NK-92 treated with Interleukin-12 subunit alpha and Interleukin-12 subunit beta, amount 100 ng/mL, for 24 hours (cell line): ENCODE results near the gene CASP3.
A peak's percentile ranks its signal among the peaks of the same experiment; 100 is the strongest.
"Not testable (repeated sequence)": the region's sequence is repeated elsewhere in the genome, so short reads cannot be mapped to it uniquely, and the experiment has no call there.

ENCODE experiments used
- DNase-seq: peaks from one replicate; lab custom pipeline; 2025; lab: John Stamatoyannopoulos, UW

CASP3 gene

GRCh38 chr4:184664445-184665210 lies 15.4 kb upstream of the CASP3 start:
- DNase-seq = no peak

- DNase-seq = no peak
Observed at GRCh38 chr4:184662236-184662635, 13.0 kb upstream of the CASP3 start.

GRCh38 chr4:184660978-184661377 lies 11.7 kb upstream of the CASP3 start:
- DNase-seq = no peak

GRCh38 chr4:184657820-184658219 lies 8.6 kb upstream of the CASP3 start:
- not testable (repeated sequence) for DNase-seq

GRCh38 chr4:184657144-184657543 lies 7.9 kb upstream of the CASP3 start:
- DNase-seq = no peak

GRCh38 chr4:184655889-184656869 lies 6.9 kb upstream of the CASP3 start:
- no peak for DNase-seq

- DNase-seq = no peak
Observed at GRCh38 chr4:184653650-184654049, 4.4 kb upstream of the CASP3 start.

GRCh38 chr4:184652681-184653080 lies 3.4 kb upstream of the CASP3 start:
- DNase-seq = not testable (repeated sequence)

GRCh38 chr4:184651899-184652298 lies 2.7 kb upstream of the CASP3 start:
- no peak for DNase-seq

GRCh38 chr4:184649971-184650855 lies 966 bp upstream of the CASP3 start:
- DNase-seq = no peak

- peak; percentile 46 for DNase-seq
Observed at GRCh38 chr4:184648313-184649025, 778 bp downstream of the CASP3 start.

GRCh38 chr4:184648054-184648312 lies 1.3 kb downstream of the CASP3 start:
- no peak for DNase-seq

- DNase-seq = no peak
Observed at GRCh38 chr4:184647266-184648053, 1.8 kb downstream of the CASP3 start.

- DNase-seq = no peak
Observed at GRCh38 chr4:184645904-184646610, 3.2 kb downstream of the CASP3 start.

GRCh38 chr4:184644553-184645307 lies 4.5 kb downstream of the CASP3 start:
- DNase-seq = no peak

GRCh38 chr4:184643731-184644130 lies 5.5 kb downstream of the CASP3 start:
- no peak for DNase-seq

GRCh38 chr4:184641451-184641850 lies 7.8 kb downstream of the CASP3 start:
- DNase-seq = no peak

GRCh38 chr4:184641022-184641421 lies 8.2 kb downstream of the CASP3 start:
- no peak for DNase-seq

- no peak for DNase-seq
Observed at GRCh38 chr4:184636897-184637296, 12.3 kb downstream of the CASP3 start.
